Frontal cortex (tissue), 4 donors: ENCODE measurements around the gene TSPAN14. TPM values are rescaled to one million over a fixed set of nuclear protein-coding genes. Genes with fewer than 3 reads are reported as not detected.

Experiments
- DNase-seq, 2 donors: peaks; one replicate each; pipeline ENCODE4 v3.0.0; 2012; ENCODE audit warnings: low spot score in 2 of 2
- FAIRE-seq: peaks from 2 replicates; lab custom pipeline; 2012; peaks lifted over from hg19 to GRCh38; lab: Jason Lieb, UNC
- total RNA-seq: library from RNA; depleted of rRNA; stranded (reverse); fragments of >200 nt; gene quantifications from one replicate; pipeline ENCODE4 v1.2.3, GENCODE V29; 2014
- donor health status: control.
- donor health status: control.
- donor health status: control.

TSPAN14 gene
- total RNA-seq, 1 donor from 2014 or later: 17.9 TPM

DNA sequence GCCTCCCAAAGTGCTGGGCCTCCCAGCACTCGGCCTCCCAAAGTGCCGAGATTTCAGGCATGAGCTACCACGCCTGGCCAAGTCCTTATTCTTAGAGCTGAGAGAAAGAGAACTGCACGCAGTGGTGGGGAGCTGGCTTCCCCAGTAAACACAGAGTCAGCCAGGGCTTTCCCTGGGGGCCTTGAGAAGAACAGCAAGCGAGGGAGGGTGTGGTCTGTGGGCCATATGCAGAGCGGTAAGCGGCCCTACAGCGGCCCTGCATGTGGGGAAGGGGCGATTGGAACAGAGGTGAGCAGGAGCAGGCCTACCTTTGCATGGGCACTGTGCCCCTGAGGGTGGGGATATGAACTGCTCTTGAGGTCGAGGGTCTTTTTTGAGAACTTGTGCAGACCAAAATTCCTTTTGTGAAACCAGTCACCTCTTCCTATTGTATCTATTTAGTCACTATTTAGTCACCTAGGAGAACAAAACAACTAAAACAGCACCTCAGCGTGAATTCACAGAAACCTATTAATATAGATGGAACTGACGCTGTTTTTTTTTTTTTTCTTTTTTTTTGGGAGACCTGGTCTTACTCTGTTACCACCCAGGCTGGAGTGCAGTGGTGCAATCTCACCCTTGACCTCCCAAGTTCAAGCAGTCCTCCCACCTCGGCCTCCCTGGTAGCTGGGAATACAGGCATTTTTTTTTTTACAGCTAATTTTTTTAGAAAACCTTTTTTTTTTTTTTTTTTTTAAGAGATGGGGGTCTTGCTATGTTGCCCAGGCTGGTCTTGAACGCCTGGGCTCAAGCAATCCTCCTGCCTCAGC lies 46.7 kb downstream of the TSPAN14 start:
- DNase-seq (no peak), FAIRE-seq (no peak)

DNA sequence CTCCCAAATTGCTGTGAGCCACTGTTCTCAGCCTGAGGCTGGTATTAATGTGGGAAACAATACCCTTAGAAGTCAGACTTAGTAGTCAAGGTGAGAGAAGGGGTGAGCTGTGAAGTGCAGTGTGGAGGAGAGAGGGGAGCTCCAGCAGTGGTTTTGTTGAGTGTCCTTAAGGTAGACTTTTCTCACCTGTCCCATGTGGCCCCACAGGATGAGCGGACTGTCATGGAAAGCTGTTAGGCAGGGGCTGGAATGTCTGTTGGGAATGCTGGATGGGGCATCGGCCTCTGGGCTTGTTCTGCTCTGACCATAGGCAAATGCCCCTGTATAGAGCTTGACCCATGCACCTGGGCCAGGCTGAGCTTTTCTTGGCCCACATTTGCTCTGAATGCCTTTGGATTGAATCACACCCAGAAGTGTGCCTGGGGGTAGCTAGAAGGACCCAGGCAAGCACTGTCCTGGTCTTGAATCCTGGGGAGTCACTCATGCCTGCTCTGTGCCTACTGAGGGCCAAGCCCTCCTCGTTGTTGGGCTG lies 47.3 kb downstream of the TSPAN14 start:
- FAIRE-seq (no peak), DNase-seq (no peak)

DNA sequence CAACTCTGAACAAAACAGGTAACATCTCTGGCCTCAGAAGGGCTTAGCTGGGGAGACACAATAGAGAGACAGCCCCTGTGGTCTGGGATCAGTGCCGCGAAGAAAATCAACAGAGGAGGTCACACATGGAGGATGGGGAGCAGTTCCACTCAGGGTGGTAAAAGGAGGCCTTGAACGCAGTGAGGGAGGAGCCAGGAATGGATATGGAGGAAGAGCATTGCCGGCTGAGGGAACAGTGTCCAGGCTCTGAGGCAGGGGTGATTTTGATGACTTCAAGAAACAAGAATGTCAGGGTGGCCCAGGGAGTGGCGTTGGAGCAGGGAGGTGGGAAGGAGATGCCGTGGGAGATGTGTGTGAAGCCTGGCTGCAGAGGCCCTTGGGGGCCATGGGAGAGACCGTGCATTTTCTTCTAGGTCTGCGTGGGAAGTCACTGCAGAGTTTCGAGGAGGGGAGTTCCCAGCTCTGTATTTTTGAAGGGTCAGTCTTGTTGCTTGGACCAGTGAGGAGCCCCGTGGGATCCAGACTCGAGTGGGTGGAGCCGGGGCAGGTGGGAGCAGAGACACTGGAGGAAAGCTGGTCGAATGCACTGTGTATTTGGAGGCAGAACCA lies 47.9 kb downstream of the TSPAN14 start:
- FAIRE-seq: no peak
- no peak for DNase-seq

DNA sequence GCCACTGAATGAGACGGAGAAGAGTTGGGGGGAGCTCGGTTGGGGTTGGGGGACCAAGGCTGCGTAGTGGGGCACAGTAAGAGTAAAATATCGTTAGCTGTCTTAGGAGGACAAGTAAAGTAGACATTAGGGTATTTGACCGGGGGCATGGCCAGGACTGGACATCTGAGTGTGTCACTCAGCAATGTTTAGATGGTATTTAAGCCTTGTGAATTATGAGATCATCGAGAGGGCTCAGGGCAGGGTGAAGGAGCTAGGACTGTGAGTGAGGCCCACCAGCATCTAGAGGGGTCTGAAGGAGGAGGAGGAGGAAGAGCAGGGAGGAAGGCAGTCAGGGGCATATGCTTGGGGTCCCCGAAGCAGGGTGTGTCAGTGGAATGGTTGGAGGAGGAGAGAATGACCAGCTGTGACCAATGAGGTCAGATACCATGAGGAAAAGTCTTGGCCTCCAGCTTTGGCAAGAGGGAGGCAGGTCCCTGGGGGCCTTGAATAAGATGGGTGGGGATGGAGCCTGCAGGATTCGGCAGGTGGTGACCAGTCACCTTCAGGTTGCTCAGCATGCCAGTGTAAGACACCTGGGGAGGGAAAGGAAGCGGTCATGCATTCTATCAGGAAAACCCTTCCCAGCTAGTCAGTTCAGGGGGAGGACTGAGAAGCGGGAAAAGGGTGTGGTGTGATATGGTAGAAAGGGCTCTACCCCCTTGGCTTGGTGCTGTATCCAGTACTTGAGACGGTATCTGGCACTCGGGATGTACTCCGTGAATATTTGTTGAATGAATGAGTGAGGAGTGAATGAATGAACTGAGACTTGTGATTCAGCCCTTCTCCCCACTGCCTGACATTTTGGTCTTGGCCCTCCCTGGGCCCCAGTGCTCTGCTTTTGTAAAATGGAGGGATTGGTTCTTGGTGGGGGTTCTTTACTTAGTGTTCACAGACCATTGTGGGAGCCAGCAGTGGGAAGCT lies 48.8 kb downstream of the TSPAN14 start:
- DNase-seq: no peak
- no peak for FAIRE-seq

DNA sequence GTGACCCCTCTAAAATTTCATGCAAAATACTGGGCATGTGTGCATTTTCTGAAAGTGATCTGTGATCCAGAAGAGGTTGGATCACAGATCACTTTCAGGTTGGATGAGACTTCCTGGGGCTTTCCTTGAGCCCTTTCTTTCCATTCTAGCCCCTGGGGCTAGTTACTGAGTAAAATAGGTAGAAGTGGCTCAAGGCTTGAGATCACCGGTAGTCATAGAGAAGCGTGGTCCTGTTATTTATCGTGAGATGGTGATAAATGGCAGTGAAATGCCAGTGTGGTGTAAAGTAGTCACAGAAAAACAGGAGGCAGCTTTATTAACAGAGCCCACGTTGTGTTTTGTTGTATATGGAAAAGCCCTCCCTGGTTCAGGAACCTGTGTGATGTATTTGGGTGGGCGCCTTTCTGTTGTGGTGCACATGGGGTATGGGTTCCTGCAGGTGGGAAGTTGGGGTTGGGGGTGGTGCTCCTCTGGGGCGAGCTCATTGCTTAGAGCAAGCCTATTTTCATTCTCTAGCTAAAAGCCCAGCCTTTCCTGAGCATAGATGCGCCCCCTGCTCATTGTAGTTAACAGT lies 49.6 kb downstream of the TSPAN14 start:
- FAIRE-seq: no peak
- DNase-seq: no peak

DNA sequence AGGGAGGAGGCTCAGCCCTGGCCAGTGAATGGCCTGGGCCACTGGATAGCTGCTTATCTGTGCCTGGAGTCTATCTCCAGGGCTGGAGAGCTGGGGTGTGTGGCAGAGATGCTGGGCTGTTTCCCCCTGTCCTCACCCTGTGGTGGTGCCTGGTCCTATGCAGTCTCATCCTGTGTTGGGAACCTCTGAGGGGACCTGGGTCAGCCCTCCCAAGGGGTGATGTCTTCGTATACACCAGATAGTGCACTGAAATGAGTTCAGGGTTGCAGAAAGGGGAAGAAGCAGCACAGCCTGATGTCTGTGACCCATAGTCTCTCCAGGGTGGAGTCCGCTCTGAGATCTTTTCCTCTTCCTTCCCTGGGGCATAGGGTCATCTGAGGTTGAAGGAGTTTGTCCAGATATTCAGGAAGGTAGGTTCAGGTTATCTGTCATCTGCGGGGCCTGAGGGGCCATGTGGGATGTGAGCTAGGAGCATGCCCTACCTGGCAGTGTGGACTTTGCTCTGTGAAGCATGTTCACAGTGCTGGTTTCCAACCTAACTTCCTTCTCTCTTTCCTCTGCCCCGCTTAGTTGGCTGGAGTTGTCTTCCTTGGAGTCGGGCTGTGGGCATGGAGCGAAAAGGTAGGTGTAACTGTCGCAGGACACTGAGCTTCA lies 50.2 kb downstream of the TSPAN14 start:
- no peak for DNase-seq
- no peak for FAIRE-seq

DNA sequence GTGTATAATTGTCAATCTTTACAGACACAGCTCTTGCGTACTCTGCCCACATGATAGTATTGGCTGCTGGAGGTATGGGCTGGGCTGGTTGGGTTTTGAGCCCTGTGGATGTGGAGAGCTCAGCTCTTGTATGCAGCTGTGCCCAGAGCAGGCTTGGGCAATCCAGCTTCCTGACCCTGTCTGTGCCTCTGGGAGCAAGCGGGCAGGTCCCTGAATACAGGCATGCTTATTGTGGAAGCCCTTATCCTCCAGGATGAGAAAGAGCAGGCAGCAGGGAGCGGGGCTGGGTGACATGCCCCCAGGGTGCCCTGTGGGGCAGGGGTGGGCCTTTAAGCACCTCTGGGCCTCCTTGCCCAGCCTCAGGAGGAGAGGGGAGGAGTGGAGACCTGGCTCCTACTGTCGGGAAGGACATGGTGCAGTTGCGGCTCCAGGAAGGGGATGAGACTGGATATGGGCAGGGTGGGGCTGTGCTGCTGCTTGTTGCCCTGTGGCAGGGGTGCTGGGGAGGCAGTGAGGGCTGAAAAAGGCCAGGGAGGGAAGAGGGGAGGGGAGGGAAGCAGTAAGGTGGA lies 50.9 kb downstream of the TSPAN14 start:
- FAIRE-seq (no peak), DNase-seq (no peak)

DNA sequence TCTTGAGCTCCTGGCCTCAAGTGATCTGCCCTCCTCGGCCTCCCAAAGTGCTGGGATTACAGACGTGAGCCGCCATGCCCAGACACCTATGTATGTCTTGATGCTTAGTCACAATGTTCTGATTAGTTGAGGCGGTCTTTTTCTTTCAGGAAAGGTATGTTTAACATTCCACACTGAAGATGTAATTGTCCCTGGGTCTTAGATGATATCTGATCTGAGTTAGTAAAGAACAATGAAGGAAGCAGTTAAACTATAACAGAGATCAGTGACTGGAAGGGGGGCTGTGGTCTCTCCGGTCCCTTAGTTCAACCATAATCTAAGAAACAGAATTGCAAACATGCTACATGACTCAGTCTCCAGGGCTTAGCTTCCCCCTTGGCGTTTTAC lies 52.1 kb downstream of the TSPAN14 start:
- DNase-seq (no peak), FAIRE-seq (no peak)

DNA sequence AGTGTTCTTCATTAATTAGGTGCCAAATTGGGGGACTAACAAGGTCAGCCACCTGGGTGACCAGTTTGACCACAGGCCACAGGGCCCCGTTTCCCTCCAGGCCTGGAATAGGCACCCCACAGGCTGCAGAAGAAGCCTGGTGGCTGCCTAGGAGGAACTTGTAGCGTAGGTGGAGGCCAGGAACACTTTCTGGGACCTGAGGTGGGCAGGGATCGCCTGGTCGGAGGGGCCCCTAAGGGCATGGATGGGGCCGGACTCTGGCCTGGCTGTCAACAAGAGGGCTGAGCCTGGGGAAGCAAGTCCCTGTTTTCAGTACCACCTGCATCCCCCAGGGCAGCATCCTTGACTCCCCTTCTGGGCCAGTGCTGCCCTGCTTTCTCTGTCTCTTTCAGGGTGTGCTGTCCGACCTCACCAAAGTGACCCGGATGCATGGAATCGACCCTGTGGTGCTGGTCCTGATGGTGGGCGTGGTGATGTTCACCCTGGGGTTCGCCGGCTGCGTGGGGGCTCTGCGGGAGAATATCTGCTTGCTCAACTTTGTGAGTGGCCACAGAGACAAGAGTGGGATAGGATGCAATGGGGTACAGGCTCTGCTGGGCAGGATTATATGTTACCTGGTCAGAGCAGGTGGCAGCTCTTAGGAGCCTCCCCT lies 52.9 kb downstream of the TSPAN14 start:
- FAIRE-seq (no peak), DNase-seq (no peak)

DNA sequence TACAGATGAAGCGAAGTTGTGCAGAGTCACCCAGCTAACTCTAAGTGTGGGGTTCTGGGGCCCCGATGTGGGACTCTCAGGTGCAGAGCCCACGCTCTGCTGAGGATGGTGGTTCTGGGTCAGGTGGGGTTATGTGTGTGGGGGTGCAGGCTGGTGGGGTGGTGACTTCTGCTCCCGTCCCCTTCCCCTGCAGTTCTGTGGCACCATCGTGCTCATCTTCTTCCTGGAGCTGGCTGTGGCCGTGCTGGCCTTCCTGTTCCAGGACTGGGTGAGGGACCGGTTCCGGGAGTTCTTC lies 54.9 kb downstream of the TSPAN14 start:
- no peak for FAIRE-seq

DNA sequence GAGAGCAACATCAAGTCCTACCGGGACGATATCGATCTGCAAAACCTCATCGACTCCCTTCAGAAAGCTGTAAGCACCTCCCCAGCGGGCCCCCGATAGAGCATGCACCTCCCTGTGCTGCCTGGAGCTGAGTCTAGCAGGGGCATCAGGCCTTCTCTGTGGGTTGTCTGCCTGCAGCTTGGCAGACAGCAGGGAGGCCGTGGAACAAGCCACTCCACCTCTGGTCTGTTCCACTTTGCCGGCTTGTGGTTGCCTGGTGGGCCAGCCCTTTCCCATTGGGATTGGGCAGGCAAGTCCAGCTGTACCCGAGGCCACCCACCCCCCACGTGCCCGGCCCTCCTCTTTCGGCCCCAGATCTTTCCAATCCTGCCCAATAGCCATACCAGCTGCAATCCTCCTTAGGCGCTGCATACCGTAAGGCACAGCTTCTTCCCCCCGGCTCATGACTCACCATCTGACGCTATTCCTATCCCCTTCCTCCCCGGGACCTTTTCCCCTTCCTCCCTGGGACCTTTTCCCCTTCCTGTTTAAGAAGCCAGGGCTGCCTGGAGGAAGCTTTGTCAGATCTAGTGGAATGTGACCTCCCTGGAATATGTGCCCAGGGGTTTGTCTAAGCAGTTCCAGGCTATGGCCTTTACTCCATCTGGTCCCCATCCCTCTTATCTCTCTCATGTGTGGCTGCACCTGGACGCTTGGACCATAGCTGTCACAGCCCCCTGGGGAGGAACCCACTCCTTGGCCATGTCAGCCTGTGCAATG lies 55.5 kb downstream of the TSPAN14 start:
- peak in 1 of 2 donors; percentile 54 for DNase-seq

More for the DNA sequence above, 54.9 kb downstream of the TSPAN14 start:
- DNase-seq: no peak

DNA sequence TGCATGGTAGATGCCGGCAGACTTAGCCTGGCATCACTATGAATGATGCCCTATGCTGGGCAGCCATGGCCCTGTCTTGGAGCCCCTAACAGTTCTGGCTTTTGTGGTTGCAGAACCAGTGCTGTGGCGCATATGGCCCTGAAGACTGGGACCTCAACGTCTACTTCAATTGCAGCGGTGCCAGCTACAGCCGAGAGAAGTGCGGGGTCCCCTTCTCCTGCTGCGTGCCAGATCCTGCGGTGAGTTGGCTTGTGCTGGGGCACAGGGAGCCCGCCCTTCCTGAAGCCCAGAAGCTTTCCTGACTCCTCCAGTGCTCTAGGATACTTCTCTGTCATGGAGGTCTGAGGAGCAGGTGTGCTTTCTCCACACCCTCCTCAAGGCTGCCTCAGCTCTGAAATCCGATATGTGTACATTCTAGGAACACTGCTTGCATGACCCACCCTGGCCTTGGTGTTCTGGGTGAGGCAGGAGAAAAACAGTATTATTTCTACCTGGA lies 58.0 kb downstream of the TSPAN14 start:
- no peak for FAIRE-seq
- DNase-seq: no peak

More for the DNA sequence above, 55.5 kb downstream of the TSPAN14 start:
- no peak for FAIRE-seq

DNA sequence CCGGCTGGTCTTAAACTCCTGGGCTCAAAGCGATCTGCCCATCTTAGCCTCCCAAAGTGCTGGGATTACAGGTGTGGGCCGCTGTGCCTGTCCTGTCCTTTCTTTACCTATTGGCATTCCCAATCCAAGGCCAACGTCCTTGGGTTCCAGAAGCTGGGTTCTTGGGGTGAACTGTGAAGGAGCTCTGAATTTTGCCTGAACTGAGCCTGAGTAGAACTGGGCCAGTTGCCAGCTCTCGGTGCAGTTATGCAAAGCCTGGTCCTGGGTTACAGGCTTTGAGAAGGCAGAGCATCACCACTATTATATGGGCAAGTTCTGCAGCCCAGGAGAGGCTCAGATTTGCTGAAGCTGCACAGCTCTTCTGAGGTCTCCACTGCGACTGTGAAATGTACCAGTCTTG lies 59.0 kb downstream of the TSPAN14 start:
- DNase-seq: no peak
- FAIRE-seq: no peak

DNA sequence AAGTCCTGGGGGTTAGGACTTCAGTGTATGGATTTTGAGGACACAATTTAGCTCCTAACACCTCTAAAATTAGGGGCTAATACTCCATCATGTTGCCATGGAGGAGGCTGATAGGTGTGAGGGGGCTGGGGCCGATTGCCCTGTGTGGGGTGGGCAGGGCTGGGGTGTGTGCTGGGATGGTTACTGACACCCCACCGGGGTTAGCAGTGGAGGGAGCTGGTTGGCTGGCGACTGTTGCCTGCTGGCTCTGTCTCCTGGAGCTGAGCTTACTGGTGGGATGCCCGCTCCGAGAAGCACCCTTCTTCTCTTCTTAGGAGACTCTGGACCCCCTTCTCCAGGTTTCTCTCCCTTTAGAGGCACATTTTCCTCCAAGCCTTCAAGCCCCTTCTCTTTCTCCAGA lies 61.4 kb downstream of the TSPAN14 start:
- FAIRE-seq (no peak), DNase-seq (no peak)

DNA sequence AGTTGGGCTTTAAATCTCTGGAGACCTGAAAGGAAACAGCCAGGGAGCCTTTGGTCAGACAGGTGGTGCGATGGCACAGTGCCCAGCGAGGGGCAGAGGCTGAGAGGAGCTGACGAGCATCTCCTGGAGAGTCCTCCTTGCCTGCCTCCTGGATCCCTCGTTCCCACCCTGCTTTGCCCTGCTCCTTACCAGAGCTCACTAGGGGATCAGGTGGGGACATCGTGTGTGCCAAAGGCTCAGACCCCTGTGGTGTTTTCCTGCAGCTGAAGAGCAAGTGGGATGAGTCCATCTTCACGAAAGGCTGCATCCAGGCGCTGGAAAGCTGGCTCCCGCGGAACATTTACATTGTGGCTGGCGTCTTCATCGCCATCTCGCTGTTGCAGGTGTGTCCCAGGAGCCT lies 61.8 kb downstream of the TSPAN14 start:
- no peak for DNase-seq
- no peak for FAIRE-seq

DNA sequence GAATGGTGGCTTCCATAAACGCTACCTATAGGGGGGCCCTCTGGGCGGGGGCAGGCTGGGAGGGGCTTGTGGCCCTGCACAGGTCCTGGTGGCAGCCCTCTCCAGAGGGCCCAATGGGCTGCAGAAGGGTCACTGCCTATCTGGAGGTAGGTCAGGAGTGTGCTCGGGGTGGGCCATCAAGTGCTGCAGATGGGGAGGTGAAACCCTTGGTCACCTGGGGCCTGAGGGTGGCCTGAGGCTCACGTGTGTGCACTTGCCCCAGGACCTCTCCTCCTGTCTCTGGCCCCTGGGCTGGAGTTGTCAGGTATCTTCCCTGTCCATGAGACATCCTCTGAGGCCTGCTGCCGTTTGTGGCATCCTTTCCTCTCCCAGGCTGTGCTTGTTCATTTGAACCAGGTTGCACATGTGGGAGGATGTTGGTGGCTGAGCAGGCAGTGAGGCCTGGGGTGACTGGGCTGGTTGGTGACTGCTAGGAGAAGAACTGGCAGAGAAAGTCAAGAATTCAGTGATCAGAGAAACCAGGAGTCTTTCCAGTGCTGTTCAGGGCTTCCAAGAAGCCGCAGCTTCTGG lies 62.5 kb downstream of the TSPAN14 start:
- FAIRE-seq (no peak), DNase-seq (no peak)

DNA sequence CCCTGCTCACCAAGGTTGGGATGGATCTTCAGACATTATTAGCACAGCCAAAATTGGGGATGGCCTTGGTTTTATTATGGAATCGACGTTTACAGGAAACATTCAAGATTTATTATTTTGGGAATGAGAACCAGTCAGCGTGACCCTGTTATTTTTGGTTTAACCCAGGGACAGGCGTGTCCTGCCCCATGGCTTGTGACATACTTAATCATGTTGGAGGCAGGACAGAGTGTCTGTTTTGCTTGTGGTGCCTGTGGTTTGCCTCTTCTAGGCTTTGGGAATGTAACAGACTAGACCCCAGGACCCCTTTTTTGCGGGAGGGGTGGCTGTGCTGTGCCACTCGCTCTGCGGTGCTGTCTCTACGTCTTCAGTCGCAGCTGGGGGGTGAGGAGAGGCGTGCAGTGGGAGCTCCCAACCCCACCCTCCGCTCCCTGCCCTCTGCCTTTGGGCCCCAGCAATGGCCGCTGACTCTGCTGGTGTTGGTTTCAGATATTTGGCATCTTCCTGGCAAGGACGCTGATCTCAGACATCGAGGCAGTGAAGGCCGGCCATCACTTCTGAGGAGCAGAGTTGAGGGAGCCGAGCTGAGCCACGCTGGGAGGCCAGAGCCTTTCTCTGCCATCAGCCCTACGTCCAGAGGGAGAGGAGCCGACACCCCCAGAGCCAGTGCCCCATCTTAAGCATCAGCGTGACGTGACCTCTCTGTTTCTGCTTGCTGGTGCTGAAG lies 63.5 kb downstream of the TSPAN14 start:
- FAIRE-seq (no peak), DNase-seq (no peak)
